ENCODE data around the gene CREM.
A peak's percentile ranks its signal among the peaks of the same experiment; 100 is the strongest.

The CREM gene

GRCh38 chr10:35257057-35257983 lies 130.7 kb downstream of the CREM start:
- TF ChIP-seq TSHZ2 (CRISPR knock-in tag; IDR thresholded peaks at IDR 0.05) = no peak
- TF ChIP-seq ZNF565 (CRISPR knock-in tag; conservative IDR thresholded peaks at IDR 0.05; ENCODE audit: low read depth) = no peak
- no peak for TF ChIP-seq RARB (CRISPR knock-in tag; IDR thresholded peaks at IDR 0.05)
- TF ChIP-seq PPARA (CRISPR knock-in tag; IDR thresholded peaks at IDR 0.05; ENCODE audit: borderline replicate concordance) = no peak
- TF ChIP-seq CREB5 (CRISPR knock-in tag; IDR thresholded peaks at IDR 0.05; ENCODE audit: low read depth) = no peak
- no peak for TF ChIP-seq TOX (CRISPR knock-in tag; IDR thresholded peaks at IDR 0.05; ENCODE audit: borderline replicate concordance)
- TF ChIP-seq ZFP30 (CRISPR knock-in tag; IDR thresholded peaks at IDR 0.05) = no peak
- no peak for TF ChIP-seq BACH2 (CRISPR knock-in tag; IDR thresholded peaks at IDR 0.05; ENCODE audit: borderline replicate concordance)
- TF ChIP-seq ZNF8 (CRISPR knock-in tag; IDR thresholded peaks at IDR 0.05) = no peak
- TF ChIP-seq GLIS3 (CRISPR knock-in tag; IDR thresholded peaks at IDR 0.05) = no peak
- ATAC-seq = no peak

GRCh38 chr10:35259769-35260397 lies 133.2 kb downstream of the CREM start:
- TF ChIP-seq BACH2 (CRISPR knock-in tag; IDR thresholded peaks at IDR 0.05; ENCODE audit: borderline replicate concordance) (no peak), ZFP30 (CRISPR knock-in tag; IDR thresholded peaks at IDR 0.05) (no peak), PPARA (CRISPR knock-in tag; IDR thresholded peaks at IDR 0.05; ENCODE audit: borderline replicate concordance) (no peak), ARNTL (CRISPR knock-in tag; IDR thresholded peaks at IDR 0.05; ENCODE audit: borderline replicate concordance, low read depth) (no peak), CSDC2 (CRISPR knock-in tag; IDR thresholded peaks at IDR 0.05) (no peak), GLIS3 (CRISPR knock-in tag; IDR thresholded peaks at IDR 0.05) (no peak)
- ATAC-seq = peak; percentile 99

- TF ChIP-seq PATZ1 (CRISPR knock-in tag; IDR thresholded peaks at IDR 0.05; ENCODE audit: borderline replicate concordance) = no peak
- no peak for TF ChIP-seq ZNF565 (CRISPR knock-in tag; conservative IDR thresholded peaks at IDR 0.05; ENCODE audit: low read depth)
- ATAC-seq = no peak
Measured at GRCh38 chr10:35262436-35262835, 135.8 kb downstream of the CREM start.

Measured in SK-N-SH treated with all-trans-retinoic acid at 6 μM for 48 hours (cell line).